ENCODE measurements around the gene RNU1-3.

The RNU1-3 gene

DNA sequence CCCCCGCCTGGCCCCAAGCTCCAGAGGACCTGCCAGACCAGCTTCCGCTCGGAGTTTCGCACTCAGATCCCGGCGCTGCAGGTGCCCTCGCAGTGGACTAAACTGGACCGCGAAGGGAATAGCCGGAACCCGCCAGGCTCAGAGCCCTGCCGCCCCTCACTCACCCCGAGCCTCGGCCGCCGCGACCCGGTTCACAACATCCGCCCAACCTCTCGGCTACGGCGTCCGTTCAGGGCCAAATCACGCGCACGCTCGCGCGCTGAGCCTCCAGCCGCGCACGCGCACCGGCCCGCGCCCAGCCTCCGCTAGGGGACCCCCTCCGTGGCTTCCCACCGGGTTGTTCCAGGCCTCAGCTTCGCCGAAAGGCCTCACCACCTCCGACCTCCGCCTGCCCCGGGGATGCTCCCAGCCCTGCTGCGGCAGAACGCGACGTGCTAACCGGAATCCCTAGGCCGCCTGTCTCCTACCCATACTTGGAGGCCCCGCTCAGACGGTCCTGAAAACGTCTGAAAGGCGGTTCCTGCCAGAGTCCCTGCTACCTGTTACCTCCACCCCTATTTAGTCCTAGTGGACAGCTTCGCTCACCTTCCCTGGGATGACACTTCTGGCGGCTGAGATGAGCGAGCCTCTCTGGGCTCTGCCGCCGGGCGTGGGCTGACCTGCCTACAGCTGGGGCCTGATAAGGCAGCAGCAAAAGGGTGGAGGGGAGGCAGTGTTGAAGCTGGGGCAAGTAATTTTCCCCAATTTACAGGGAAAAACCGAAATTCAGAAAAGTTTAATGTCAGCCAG lies 22.1 kb downstream of the RNU1-3 start:
- TF ChIP-seq ZBTB7A (IDR thresholded peaks at IDR 0.05; ENCODE audit: low read depth): peak; percentile 79
- peak; percentile 19; the same call in 1 of the 2 replicates for TF ChIP-seq NFIC (IDR thresholded peaks at IDR 0.05)
- TF ChIP-seq, protein P1, sequence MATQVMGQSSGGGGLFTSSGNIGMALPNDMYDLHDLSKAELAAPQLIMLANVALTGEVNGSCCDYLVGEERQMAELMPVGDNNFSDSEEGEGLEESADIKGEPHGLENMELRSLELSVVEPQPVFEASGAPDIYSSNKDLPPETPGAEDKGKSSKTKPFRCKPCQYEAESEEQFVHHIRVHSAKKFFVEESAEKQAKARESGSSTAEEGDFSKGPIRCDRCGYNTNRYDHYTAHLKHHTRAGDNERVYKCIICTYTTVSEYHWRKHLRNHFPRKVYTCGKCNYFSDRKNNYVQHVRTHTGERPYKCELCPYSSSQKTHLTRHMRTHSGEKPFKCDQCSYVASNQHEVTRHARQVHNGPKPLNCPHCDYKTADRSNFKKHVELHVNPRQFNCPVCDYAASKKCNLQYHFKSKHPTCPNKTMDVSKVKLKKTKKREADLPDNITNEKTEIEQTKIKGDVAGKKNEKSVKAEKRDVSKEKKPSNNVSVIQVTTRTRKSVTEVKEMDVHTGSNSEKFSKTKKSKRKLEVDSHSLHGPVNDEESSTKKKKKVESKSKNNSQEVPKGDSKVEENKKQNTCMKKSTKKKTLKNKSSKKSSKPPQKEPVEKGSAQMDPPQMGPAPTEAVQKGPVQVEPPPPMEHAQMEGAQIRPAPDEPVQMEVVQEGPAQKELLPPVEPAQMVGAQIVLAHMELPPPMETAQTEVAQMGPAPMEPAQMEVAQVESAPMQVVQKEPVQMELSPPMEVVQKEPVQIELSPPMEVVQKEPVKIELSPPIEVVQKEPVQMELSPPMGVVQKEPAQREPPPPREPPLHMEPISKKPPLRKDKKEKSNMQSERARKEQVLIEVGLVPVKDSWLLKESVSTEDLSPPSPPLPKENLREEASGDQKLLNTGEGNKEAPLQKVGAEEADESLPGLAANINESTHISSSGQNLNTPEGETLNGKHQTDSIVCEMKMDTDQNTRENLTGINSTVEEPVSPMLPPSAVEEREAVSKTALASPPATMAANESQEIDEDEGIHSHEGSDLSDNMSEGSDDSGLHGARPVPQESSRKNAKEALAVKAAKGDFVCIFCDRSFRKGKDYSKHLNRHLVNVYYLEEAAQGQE (IDR thresholded peaks at IDR 0.05; ENCODE audit: low read depth): peak; percentile 21; the same call in 1 of the 2 replicates
- peak; percentile 80 for TF ChIP-seq TCF12 (IDR thresholded peaks at IDR 0.05; ENCODE audit: low read depth)
- TF ChIP-seq TAF1 (IDR thresholded peaks at IDR 0.05; ENCODE audit: low read depth): peak; percentile 96
- TF ChIP-seq TEAD4 (IDR thresholded peaks at IDR 0.05): peak; percentile 54; the same call in 1 of the 2 replicates
- TF ChIP-seq YY1 (IDR thresholded peaks at IDR 0.05; ENCODE audit: low read depth): peak; percentile 83
- TF ChIP-seq, protein P2, sequence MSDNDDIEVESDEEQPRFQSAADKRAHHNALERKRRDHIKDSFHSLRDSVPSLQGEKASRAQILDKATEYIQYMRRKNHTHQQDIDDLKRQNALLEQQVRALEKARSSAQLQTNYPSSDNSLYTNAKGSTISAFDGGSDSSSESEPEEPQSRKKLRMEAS (IDR thresholded peaks at IDR 0.05): peak; percentile 98
- TF ChIP-seq, protein P3, sequence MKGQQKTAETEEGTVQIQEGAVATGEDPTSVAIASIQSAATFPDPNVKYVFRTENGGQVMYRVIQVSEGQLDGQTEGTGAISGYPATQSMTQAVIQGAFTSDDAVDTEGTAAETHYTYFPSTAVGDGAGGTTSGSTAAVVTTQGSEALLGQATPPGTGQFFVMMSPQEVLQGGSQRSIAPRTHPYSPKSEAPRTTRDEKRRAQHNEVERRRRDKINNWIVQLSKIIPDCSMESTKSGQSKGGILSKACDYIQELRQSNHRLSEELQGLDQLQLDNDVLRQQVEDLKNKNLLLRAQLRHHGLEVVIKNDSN (IDR thresholded peaks at IDR 0.05): peak; percentile 65

DNA sequence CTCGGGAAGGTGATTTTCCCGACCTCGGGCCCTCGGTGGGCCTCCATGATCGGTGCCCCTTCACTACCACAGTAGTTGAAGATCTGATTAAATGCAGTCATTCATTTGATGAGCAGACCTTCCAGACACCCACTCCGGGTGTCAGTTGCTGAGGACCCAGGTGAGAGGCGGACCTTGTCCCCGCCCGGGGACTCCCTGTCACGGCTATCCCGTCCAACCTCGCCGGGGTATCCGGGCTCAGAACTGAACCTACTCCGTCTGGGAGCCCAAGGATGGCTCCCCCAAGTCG lies 22.6 kb downstream of the RNU1-3 start:
- 0 out of 2 replicates have a peak, but pooled peaks have one; percentile 23 for TF ChIP-seq FOXM1 (IDR thresholded peaks at IDR 0.05; ENCODE audit: borderline replicate concordance, low read depth)
- no peak for TF ChIP-seq YY1 (IDR thresholded peaks at IDR 0.05; ENCODE audit: low read depth)

DNA sequence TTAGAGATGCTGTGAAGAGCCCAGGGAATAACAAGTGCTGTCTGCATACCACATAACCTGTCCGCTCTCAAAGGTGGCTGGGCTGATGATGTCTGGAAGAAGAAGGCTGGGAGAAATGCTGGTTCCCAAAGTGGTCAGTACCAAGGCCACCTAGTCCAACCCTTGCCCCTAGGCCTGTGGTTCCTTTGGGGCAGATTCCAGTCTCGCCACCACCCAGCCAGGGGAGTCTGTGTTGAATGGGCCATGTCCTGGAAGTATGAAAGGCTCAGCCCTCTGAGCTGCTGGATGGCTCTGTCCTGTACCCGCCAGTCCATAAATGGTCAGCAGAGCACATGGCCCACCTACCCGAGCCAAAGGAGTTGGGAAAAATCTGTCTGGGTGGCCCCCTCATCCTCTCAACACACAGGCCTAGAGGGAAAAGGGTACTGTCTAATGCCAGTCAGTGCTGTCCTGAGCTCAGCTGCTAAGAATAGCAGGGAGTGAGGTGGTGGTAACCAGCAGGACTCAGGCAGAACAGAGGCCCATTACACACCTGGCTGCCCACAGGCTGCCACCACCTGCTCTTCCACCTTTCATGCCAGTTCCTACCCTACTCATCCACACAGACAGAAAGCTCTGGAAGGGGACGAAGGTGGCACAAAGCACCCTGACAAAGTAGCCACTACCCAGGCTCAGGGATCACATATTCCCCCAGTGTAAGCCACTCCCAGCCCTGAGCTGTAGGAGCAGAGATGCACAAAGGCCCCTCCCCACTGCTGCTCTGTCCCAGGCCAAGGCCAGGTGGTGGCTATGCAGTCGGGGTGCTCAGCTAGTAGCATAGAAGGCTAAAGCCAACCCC lies 28.6 kb downstream of the RNU1-3 start:
- TF ChIP-seq NFIC (IDR thresholded peaks at IDR 0.05) (peak; percentile 74), TCF12 (IDR thresholded peaks at IDR 0.05; ENCODE audit: low read depth) (peak; percentile 61; the same call in 1 of the 2 replicates), RAD21 (IDR thresholded peaks at IDR 0.05; ENCODE audit: low read depth) (peak; percentile 12; the same call in 1 of the 2 replicates), EP300 (IDR thresholded peaks at IDR 0.05; ENCODE audit: borderline replicate concordance) (peak; percentile 36; the same call in 1 of the 2 replicates), TEAD4 (IDR thresholded peaks at IDR 0.05) (0 out of 2 replicates have a peak, but pooled peaks have one; percentile 9)
- TF ChIP-seq, protein P2 (IDR thresholded peaks at IDR 0.05): peak; percentile 69
- TF ChIP-seq, protein P3 (IDR thresholded peaks at IDR 0.05): peak; percentile 10; the same call in 1 of the 2 replicates

DNA sequence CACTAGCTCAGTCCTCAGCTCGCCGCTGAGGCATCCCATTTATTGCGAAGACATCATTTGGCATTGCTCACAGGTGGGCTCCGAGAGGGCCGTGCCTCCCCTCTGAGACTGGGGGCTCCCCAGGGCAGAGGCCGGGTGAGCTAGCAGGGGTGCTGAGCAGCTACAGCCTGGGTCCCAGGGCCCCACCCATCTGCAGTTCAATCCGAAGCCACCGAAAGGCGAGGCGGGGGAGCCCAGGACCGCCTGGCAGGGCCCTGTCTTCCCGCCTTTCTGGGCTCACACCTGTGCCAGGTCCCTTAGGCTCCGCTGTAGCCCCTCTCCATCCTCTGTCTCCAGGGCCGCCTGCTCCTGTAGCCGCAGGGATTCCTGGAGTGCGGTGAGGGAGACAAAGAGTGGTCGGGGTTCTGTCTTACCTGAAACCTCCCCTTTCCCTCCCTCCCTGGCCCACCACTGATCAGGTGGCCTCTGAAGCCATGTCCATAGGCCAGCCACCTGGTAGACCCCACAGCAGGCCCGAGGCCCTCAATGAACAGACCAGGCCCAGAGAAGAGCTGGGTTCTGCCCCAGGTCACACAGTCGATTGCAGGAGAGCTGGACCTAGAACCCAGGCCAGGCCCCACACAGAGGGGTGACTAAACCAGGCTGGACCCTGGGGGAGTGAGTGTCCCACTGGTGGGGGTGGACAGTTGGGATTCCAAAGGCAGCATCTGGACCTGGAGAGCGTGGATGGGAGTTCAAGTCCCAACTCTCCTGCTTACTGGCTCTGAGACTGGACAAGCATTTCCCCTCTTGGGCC lies 35.3 kb downstream of the RNU1-3 start:
- no peak for TF ChIP-seq CEBPB (IDR thresholded peaks at IDR 0.05)
- TF ChIP-seq EP300 (IDR thresholded peaks at IDR 0.05; ENCODE audit: borderline replicate concordance): 0 out of 2 replicates have a peak, but pooled peaks have one; percentile 18
- TF ChIP-seq EGR1 (IDR thresholded peaks at IDR 0.05): no peak
- no peak for TF ChIP-seq TAF1 (IDR thresholded peaks at IDR 0.05; ENCODE audit: low read depth)
- TF ChIP-seq, protein P2 (IDR thresholded peaks at IDR 0.05): no peak
- TF ChIP-seq, protein P3 (IDR thresholded peaks at IDR 0.05): no peak

DNA sequence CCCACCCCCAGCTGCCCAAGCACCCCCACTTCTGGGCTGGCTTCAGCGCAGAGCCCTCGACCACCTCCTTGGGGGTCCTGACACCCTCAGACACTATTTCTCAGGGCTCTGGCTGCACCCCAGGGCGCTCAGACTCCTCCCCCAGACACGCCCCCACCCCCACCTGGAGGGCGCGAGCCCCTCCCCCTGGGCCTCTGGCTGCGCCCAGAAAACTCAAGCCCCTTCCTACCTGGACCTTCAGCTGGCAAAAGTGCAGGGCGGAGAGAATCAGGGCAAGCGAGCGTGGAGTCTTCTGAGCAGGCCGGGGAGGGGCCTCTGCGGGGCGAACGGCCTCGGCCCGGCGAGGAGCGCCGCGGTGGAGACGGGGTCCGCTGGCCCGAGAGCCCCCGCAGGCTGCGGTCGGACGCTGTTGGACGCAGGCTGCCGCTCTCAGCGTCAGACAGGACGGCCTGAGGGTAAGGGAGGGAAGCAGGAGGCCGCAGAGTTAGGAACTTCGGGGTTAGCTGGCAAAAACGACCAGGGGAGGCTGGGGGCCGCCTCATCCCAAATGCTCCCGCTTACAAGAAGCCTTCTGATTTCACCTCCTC lies 36.0 kb downstream of the RNU1-3 start:
- TF ChIP-seq ZBTB7A (IDR thresholded peaks at IDR 0.05; ENCODE audit: low read depth) (peak; percentile 65; the same call in 1 of the 2 replicates), EGR1 (IDR thresholded peaks at IDR 0.05) (no peak)

DNA sequence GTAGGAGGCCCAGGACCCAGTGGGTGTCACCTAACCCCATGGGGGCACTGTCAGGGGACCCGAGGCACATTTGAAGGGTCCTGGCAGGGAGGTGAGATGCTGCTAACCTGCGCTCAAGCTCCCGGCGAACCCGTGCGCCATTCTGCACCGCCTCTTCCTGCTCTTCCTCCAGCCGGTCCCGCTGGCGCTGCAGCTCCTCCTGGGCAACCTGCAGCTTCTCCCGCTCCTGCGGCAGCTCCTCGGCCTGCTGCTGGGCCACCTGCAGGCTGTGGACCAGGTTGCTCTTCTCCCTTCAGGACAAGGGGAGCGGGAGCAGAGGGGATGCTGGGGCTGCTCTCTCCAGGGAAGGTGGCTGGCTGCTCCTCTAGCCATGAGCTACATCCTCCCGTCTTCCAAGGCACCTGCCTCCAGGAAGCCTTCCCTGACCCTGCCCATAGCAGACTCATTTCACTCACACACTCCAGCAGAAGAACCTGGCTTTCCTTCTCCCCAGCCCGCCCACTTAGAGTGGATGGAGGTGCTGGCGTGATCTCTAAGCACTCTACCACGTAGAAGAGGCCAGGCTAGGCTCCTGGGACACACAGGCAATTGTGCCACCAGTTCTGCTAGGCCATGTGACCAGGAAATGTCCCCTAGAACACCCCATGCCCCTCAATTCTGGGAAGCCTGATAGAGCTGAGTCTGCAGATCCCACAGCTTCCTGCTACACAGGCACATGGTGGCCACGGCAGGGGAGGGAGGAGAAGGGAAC lies 38.2 kb downstream of the RNU1-3 start:
- TF ChIP-seq EGR1 (IDR thresholded peaks at IDR 0.05): no peak
- TF ChIP-seq, protein P3 (IDR thresholded peaks at IDR 0.05): peak; percentile 46; the same call in 1 of the 2 replicates

Data from Ishikawa (cell line).